Esophagus mucosa (tissue), 1 donor: ENCODE data around the gene FBXO44. TPM values are rescaled to one million over a fixed set of nuclear protein-coding genes. Genes with fewer than 3 reads are reported as not detected.

Experiments used
- total RNA-seq: library from RNA; stranded (reverse); gene quantifications from one replicate; pipeline ENCODE4 v1.2.4, GENCODE V29; 2023
- donor health status: DM: yes; HTN: yes; CAD: no.

FBXO44 gene
- total RNA-seq, 1 donor from 2014 or later = 6.4 TPM

Other genes with a start within 250 kb of the FBXO44 start
- not detected for gene DISP3, start 175.7 kb upstream of the FBXO44 start, total RNA-seq
- gene FBXO2, start 448 bp upstream of the FBXO44 start, total RNA-seq = 5.9 TPM
- gene FBXO6, start 9.3 kb downstream of the FBXO44 start, total RNA-seq = 6.2 TPM
- gene MAD2L2, start 26.3 kb downstream of the FBXO44 start, total RNA-seq = 15.8 TPM
- gene DRAXIN, start 36.8 kb downstream of the FBXO44 start, total RNA-seq = 0.04 TPM
- gene AGTRAP, start 81.3 kb downstream of the FBXO44 start, total RNA-seq = 50.4 TPM
- gene C1orf167, start 107.3 kb downstream of the FBXO44 start, total RNA-seq = 0.84 TPM
- gene MTHFR, start 151.1 kb downstream of the FBXO44 start, total RNA-seq = 21.3 TPM
- 6.9 TPM for gene CLCN6, start 151.3 kb downstream of the FBXO44 start, total RNA-seq
- not detected for gene NPPA, start 192.9 kb downstream of the FBXO44 start, total RNA-seq
- not detected for gene NPPB, start 204.1 kb downstream of the FBXO44 start, total RNA-seq